H1 (cell line): Measurements from ENCODE around the gene SLC15A1. TPM values are rescaled to one million over a fixed set of nuclear protein-coding genes. Genes with fewer than 3 reads are reported as not detected.

Experiments used
- CTCF ChIA-PET: fragments of 300-600 bp; sonication (Branson Sonifier 250); formaldehyde crosslinking; loops from one replicate; lab custom pipeline; 2021; ENCODE audit not compliant: partially characterized antibody; lab: Charles Lee
- POLR2A ChIA-PET: fragments of 300-600 bp; sonication (Branson Sonifier 250); formaldehyde crosslinking; loops from one replicate; lab custom pipeline; 2021; ENCODE audit warnings: inconsistent platforms; ENCODE audit not compliant: partially characterized antibody; lab: Charles Lee
- DNase-seq, 2 experiments: peaks; one replicate each; pipeline versions ENCODE4 v3.0.0 to v3.0.0-alpha.2; 2010 to 2022; ENCODE audit warnings: low spot score in 2 of 2, low read depth in 1 of 2, mixed read lengths in 1 of 2
- FAIRE-seq: peaks from 2 replicates; lab custom pipeline; 2011; peaks lifted over from hg19 to GRCh38; lab: Jason Lieb, UNC
- H2AFZ ChIP-seq: 2 replicates; pipeline ENCODE4 v1.8.1; 2012; ENCODE audit warnings: low read length, inconsistent platforms
- H2AK5ac ChIP-seq: 2 replicates; pipeline ENCODE4 v1.6.1; 2013; ENCODE audit warnings: low read depth, low read length
- H2BK120ac ChIP-seq: replicated peaks from 2 replicates; pipeline ENCODE3; 2013; ENCODE audit warnings: low read depth, low read length, inconsistent platforms
- H2BK12ac ChIP-seq: 2 replicates; pipeline ENCODE4 v1.6.1; 2013; ENCODE audit warnings: low read depth, low read length
- H2BK15ac ChIP-seq: 2 replicates; pipeline ENCODE4 v1.6.1; 2013; ENCODE audit warnings: low read length
- H2BK20ac ChIP-seq: 2 replicates; pipeline ENCODE4 v1.6.1; 2013; ENCODE audit warnings: low read length
- H2BK5ac ChIP-seq: 2 replicates; pipeline ENCODE4 v1.6.1; 2013; ENCODE audit warnings: low read depth, low read length
- H3K14ac ChIP-seq: 2 replicates; pipeline ENCODE4 v1.6.1; 2013; ENCODE audit warnings: inconsistent platforms; ENCODE audit not compliant: insufficient read length
- H3K18ac ChIP-seq: 2 replicates; pipeline ENCODE4 v1.6.1; 2013; ENCODE audit warnings: low read length; ENCODE audit errors: extremely low read depth
- H3K23ac ChIP-seq: 2 replicates; pipeline ENCODE4 v1.6.1; 2013; ENCODE audit warnings: inconsistent platforms; ENCODE audit not compliant: insufficient read length
- H3K23me2 ChIP-seq: 2 replicates; pipeline ENCODE4 v1.6.1; 2013; ENCODE audit warnings: low read depth, low read length
- H3K27ac ChIP-seq: 2 replicates; pipeline ENCODE4 v1.6.1; 2011; ENCODE audit warnings: low read depth, low read length, inconsistent platforms
- H3K27me3 ChIP-seq, 4 experiments: replicated peaks in 1 of 4; 1 replicate in 1 of 4; 2 replicates in 3 of 4; pipeline versions ENCODE4 v1.6.1 to v1.8.1; 2011 to 2013; ENCODE audit warnings: low read length in 3 of 4, mild to moderate bottlenecking in 3 of 4, inconsistent platforms in 2 of 4, mixed read lengths in 2 of 4, moderate library complexity in 1 of 4; ENCODE audit not compliant: control insufficient read depth in 3 of 4, insufficient read depth in 3 of 4; ENCODE audit errors: extremely low read depth in 1 of 4
- H3K36me3 ChIP-seq, 4 experiments: 2 replicates each; pipeline versions ENCODE4 v1.6.1 to v1.8.1; 2011 to 2013; ENCODE audit warnings: mild to moderate bottlenecking in 4 of 4, low read length in 3 of 4, moderate library complexity in 2 of 4, control low read depth in 1 of 4, inconsistent platforms in 1 of 4; ENCODE audit not compliant: insufficient read depth in 4 of 4, control insufficient read depth in 2 of 4
- H3K4ac ChIP-seq: replicated peaks from 2 replicates; pipeline ENCODE3; 2013; ENCODE audit warnings: low read length, low read depth, mixed read lengths, inconsistent platforms; ENCODE audit not compliant: insufficient read length
- H3K4me1 ChIP-seq, 4 experiments: replicated peaks in 1 of 4; 1 replicate in 1 of 4; 2 replicates in 3 of 4; pipeline versions ENCODE4 v1.6.1 to v1.8.1; 2011 to 2013; ENCODE audit warnings: low read length in 3 of 4, inconsistent platforms in 2 of 4, mixed read lengths in 1 of 4; ENCODE audit not compliant: insufficient read depth in 4 of 4, control insufficient read depth in 3 of 4
- H3K4me2 ChIP-seq, 2 experiments: 2 replicates each; pipeline versions ENCODE4 v1.6.1 to v1.8.1; 2011 to 2013; ENCODE audit warnings: low read depth in 2 of 2, low read length in 2 of 2, control low read depth in 1 of 2, inconsistent platforms in 1 of 2, mild to moderate bottlenecking in 1 of 2; ENCODE audit not compliant: insufficient read depth in 1 of 2
- H3K4me3 ChIP-seq, 4 experiments: fragments of 200-600, 300-600 bp in 1 of 4; sonication (generic), shearing (Covaris generic), sonication (Bioruptor Twin) in 1 of 4; 2 replicates each; pipeline versions ENCODE4 v1.5.1 to v1.8.1; 2011 to 2016; ENCODE audit warnings: low read length in 4 of 4, low read depth in 3 of 4, control low read depth in 2 of 4, inconsistent platforms in 2 of 4, mild to moderate bottlenecking in 2 of 4, mixed read lengths in 1 of 4, moderate library complexity in 1 of 4; ENCODE audit not compliant: insufficient read depth in 2 of 4; ENCODE audit errors: extremely low read depth in 1 of 4
- H3K56ac ChIP-seq: replicated peaks from 2 replicates; pipeline ENCODE3; 2013; ENCODE audit warnings: low read depth, mild to moderate bottlenecking, mixed read lengths, low read length, inconsistent platforms; ENCODE audit not compliant: insufficient read length
- H3K79me1 ChIP-seq: 2 replicates; pipeline ENCODE4 v1.6.1; 2013; ENCODE audit warnings: low read depth, low read length, control low read depth
- H3K79me2 ChIP-seq, 2 experiments: 2 replicates each; pipeline versions ENCODE4 v1.6.1 to v1.8.1; 2012 to 2013; ENCODE audit warnings: low read length in 2 of 2, mild to moderate bottlenecking in 2 of 2, inconsistent platforms in 1 of 2; ENCODE audit not compliant: insufficient read depth in 2 of 2, control insufficient read depth in 1 of 2
- H3K9ac ChIP-seq, 4 experiments: replicated peaks in 1 of 4; 1 replicate in 1 of 4; 2 replicates in 3 of 4; pipeline versions ENCODE4 v1.6.1 to v1.8.1; 2011 to 2013; ENCODE audit warnings: low read depth in 3 of 4, low read length in 3 of 4, control low read depth in 2 of 4, mild to moderate bottlenecking in 2 of 4, moderate library complexity in 2 of 4, inconsistent platforms in 1 of 4; ENCODE audit errors: extremely low read depth in 1 of 4
- H3K9me3 ChIP-seq, 2 experiments: 2 replicates each; pipeline versions ENCODE4 v1.6.1 to v1.8.1; 2012 to 2013; ENCODE audit warnings: mild to moderate bottlenecking in 2 of 2, moderate library complexity in 2 of 2, control low read depth in 1 of 2, inconsistent platforms in 1 of 2, low read depth in 1 of 2, low read length in 1 of 2, mixed read lengths in 1 of 2; ENCODE audit not compliant: insufficient read depth in 2 of 2
- H4K20me1 ChIP-seq, 2 experiments: replicated peaks in 1 of 2; 2 replicates each; pipeline versions ENCODE3 to v1.8.1; 2011 to 2013; ENCODE audit warnings: inconsistent platforms in 2 of 2, low read length in 2 of 2, mild to moderate bottlenecking in 1 of 2; ENCODE audit not compliant: insufficient read depth in 2 of 2, control insufficient read depth in 1 of 2
- H4K5ac ChIP-seq: 2 replicates; pipeline ENCODE4 v1.6.1; 2013; ENCODE audit warnings: low read length, low read depth, mixed read lengths, inconsistent platforms; ENCODE audit not compliant: insufficient read length
- H4K8ac ChIP-seq: 2 replicates; pipeline ENCODE4 v1.8.0; 2013; ENCODE audit warnings: mild to moderate bottlenecking, moderate library complexity, low read length, inconsistent platforms; ENCODE audit not compliant: insufficient read depth; ENCODE audit errors: extremely low read depth
- H4K91ac ChIP-seq: replicated peaks from 2 replicates; pipeline ENCODE3; 2013; ENCODE audit warnings: low read length, mixed read lengths, inconsistent platforms; ENCODE audit not compliant: insufficient read length
- E2F6 ChIP-seq: IDR thresholded peaks from 2 replicates; pipeline ENCODE4 v1.6.1; 2012; ENCODE audit warnings: inconsistent platforms
- MAFK ChIP-seq: IDR thresholded peaks from 2 replicates; pipeline ENCODE4 v1.6.1; 2012; ENCODE audit warnings: low read depth, mild to moderate bottlenecking, improper control_type of control experiment, low read length
- SP4 ChIP-seq: IDR thresholded peaks from 2 replicates; pipeline ENCODE4 v1.6.1; 2012; ENCODE audit warnings: low read length, inconsistent platforms
- TAF1 ChIP-seq: IDR thresholded peaks from 2 replicates; pipeline ENCODE4 v1.6.1; 2011; ENCODE audit warnings: mild to moderate bottlenecking, low read depth, low read length
- TCF12 ChIP-seq: IDR thresholded peaks from 2 replicates; pipeline ENCODE4 v1.6.1; 2011; ENCODE audit warnings: low read depth, mild to moderate bottlenecking, low read length
- USF2 ChIP-seq: IDR thresholded peaks from 2 replicates; pipeline ENCODE4 v1.6.1; 2011; ENCODE audit warnings: low read length, improper control_type of control experiment
- WGBS, 2 experiments: shearing (Covaris generic) in 1 of 2; methylation state at CpG; one replicate each; pipeline versions ENCODE4 v1.1.6 to v1.1.7; 2013 to 2015; ENCODE audit warnings: low lambda C conversion rate in 2 of 2, mixed read lengths in 2 of 2, inconsistent platforms in 1 of 2, low coverage in 1 of 2, missing lambda C conversion rate in 1 of 2; ENCODE audit not compliant: insufficient replicate concordance in 2 of 2, insufficient coverage in 1 of 2, insufficient read length in 1 of 2; ENCODE audit errors: extremely low coverage in 1 of 2, missing lambda C conversion rate in 1 of 2; 5-methylcytosine and 5-hydroxymethylcytosine counted together
- polyA plus RNA-seq, 7 experiments: library from polyadenylated mRNA; depleted of rRNA in 3 of 7; stranded (reverse) in 5 of 7; unstranded in 2 of 7; fragments of >200 nt in 5 of 7; fragments of 200-250 nt in 2 of 7; gene quantifications; 1 replicate in 5 of 7; 2 replicates in 1 of 7; 4 replicates in 1 of 7; pipeline versions ENCODE4 v1.2.1 to v1.2.3, GENCODE V29; 2011 to 2013; ENCODE audit warnings: missing spikeins in 2 of 7, mixed read lengths in 2 of 7
- total RNA-seq: library from RNA; stranded (reverse); fragmentation: NEBNext Ultra II Directional; extraction: Animal tissue kit (Norgen Biotek cat#: 25700); gene quantifications from 2 replicates; pipeline ENCODE4 v1.2.1, GENCODE V29; 2021

Gene SLC15A1
- total and polyA plus RNA-seq, 2 of the 8 experiments (the other 6 are each of a cell fraction or from before 2014, with no cell fraction given), result 1.3 to 2.4 TPM

GRCh38 chr13:98781470-98781869 is 29.0 kb upstream of the SLC15A1 start:
- ChIA-PET POLR2A (no interaction called here), CTCF (interaction anchor here (0.8 to 4.6 kb wide), 3 partner anchors 8 to 39 kb away, joined by 3 to 22 read pairs (median 5); no protein-coding TSS in a partner anchor)
- H2AFZ ChIP-seq, result no peak overlapping the region
- DNase-seq, result no peak
- H4K5ac ChIP-seq, result no peak overlapping the region
- H3K23ac ChIP-seq, result no peak overlapping the region
- no peaks in the 10 kb centered on the region for H3K9me3 ChIP-seq
- H2BK15ac ChIP-seq, result no peak overlapping the region
- no peak overlapping the region for H3K4ac ChIP-seq
- no peak overlapping the region for H3K27ac ChIP-seq
- H2BK5ac ChIP-seq, result no peak overlapping the region
- H3K4me1 ChIP-seq, result no peaks in the 10 kb centered on the region
- no peaks in the 10 kb centered on the region for H3K27me3 ChIP-seq
- no peak overlapping the region for H2BK120ac ChIP-seq
- H4K91ac ChIP-seq, result no peak overlapping the region
- H3K4me2 ChIP-seq, result no peak overlapping the region
- no peak overlapping the region for H3K18ac ChIP-seq
- no peak for TF ChIP-seq TAF1
- no peak for TF ChIP-seq MAFK
- TF ChIP-seq USF2, result no peak
- no peak for TF ChIP-seq E2F6
- no peak for TF ChIP-seq SP4
- no peak for TF ChIP-seq TCF12
- no peak overlapping the region for H2AK5ac ChIP-seq
- no peak overlapping the region for H3K4me3 ChIP-seq
- 81% methylated on average over 11 of the region's 11 CpGs; no CpG with 5 or more reads in 1 of the 2 experiments for WGBS, 2 experiments
- H3K14ac ChIP-seq, result no peak overlapping the region
- no peak for FAIRE-seq
- no peak overlapping the region for H3K9ac ChIP-seq
- H4K20me1 ChIP-seq, result no peaks in the 10 kb centered on the region
- H3K79me2 ChIP-seq, result no peaks in the 10 kb centered on the region
- H3K56ac ChIP-seq, result no peak overlapping the region
- H2BK20ac ChIP-seq, result no peak overlapping the region
- H4K8ac ChIP-seq, result no peak overlapping the region
- no peaks in the 10 kb centered on the region for H3K79me1 ChIP-seq
- no peaks in the 10 kb centered on the region; the same call in 1 of the 2 replicates for H3K23me2 ChIP-seq
- no peaks in the 10 kb centered on the region for H3K36me3 ChIP-seq
- no peak overlapping the region for H2BK12ac ChIP-seq
